GM19238 (cell line): Measurements from ENCODE around the gene RAP2B.
"Not testable (repeated sequence)": the region's sequence is repeated elsewhere in the genome, so short reads cannot be mapped to it uniquely, and the experiment has no call there.

Source experiments
- DNase-seq: peaks from one replicate; pipeline ENCODE4 v3.0.0; 2011; ENCODE audit warnings: low spot score; ENCODE audit not compliant: insufficient read length

RAP2B gene

DNA sequence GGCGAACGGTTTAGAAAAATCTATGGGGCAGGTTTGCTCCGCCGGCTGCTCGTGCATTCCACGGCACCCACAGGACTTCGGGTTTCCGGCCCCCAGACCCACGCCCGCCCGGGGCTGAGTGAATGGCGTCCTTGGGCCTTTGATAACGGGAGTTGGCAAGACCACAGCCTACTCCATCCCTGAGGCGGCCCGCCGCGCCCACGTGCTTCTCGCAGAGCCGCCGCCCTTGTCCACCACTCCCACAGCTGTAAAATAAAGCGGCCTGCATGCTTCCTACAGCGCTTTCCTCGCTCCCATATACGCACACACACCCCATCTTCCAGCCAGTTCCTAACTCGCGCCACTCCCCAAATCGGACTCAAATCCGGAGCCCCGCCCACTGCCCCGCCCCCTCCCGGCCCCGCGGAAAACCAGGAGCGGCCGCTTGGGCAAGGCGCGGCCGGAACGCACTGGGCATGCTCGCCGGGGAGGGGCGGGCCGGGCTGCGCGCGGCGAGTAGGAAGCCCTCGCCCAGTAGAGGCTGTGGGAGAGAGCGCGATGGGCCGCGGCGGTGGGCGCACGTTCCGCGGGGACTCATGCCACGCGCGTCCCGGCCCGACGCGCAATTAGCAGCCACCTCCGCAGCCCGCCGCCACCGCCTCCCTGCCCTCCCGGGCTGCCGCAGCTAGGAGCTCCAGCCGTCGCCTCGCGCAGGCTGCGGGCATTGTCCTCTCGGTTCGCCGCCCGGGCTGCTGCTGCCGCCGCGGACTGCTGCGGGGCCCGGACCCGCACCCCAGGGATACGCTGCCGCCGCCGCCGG lies at the start of gene RAP2B:
Gene RAP2B, plus strand, starts transcription at position 513 of the 799 bp plus-strand sequence. CDS start 468 bp downstream, outside the sequence.
- DNase-seq, result peak; percentile 81

- no peak for DNase-seq
These were observed 48.5 kb upstream of the RAP2B start for GRCh38 chr3:153113541-153113940.

DNA sequence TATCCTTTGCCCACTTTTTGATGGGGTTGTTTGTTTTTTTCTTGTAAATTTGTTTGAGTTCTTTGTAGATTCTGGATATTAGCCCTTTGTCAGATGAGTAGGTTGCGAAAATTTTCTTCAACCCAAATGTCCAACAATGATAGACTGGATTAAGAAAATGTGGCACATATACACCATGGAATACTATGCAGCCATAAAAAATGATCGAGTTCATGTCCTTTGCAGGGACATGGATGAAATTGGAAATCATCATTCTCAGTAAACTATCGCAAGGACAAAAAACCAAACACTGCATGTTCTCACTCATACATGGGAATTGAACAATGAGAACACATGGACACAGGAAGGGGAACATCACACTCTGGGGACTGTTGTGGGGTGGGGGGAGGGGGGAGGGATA lies 47.8 kb upstream of the RAP2B start:
- not testable (repeated sequence) for DNase-seq

DNA sequence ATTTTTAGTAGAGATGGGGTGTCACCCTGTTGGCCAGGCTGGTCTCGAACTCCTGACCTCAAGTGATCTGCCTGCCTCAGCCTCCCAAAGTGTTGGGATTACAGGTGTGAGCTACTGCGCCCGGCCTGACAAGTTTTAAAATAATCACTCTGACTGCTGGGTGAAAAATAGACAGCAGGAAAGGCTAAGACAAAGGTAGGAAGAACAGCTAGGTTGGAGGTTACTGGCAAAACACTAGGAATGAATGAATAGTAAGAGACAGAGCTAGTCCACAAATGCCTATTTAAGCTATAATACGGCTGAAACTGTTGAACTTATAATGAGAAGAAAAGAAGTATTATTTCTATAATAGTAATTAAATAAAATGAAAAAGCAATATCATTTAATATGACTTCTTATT lies 46.7 kb upstream of the RAP2B start:
- DNase-seq, result no peak

GRCh38 chr3:153127788-153128187 lies 34.2 kb upstream of the RAP2B start:
- no peak for DNase-seq

- DNase-seq, result no peak
These were observed 32.6 kb upstream of the RAP2B start for GRCh38 chr3:153129426-153129825.

DNA sequence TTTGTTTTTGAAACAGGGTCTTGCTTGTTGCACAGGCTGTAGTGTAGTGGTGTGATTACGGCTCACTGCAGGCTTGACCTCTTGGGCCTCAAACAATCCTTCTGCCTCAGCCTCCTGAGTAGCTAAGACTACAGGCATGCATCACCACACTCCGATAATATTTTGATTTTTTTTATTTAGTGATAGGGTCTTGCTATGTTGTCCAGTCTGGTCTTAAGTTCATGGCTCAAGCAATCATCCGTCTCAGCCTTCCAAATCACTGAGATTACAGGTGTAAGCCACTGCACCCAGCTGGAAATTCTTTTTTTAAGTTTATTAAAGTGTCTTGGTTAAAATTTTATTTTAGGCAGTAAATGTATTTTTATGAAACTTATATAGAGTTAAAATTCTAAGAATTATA lies 32.2 kb upstream of the RAP2B start:
- DNase-seq, result no peak

- no peak for DNase-seq
These were observed 31.6 kb upstream of the RAP2B start for GRCh38 chr3:153130312-153130977.

GRCh38 chr3:153137626-153138025 lies 24.4 kb upstream of the RAP2B start:
- DNase-seq, result no peak

- no peak for DNase-seq
These were observed 23.5 kb upstream of the RAP2B start for GRCh38 chr3:153138276-153139210.

GRCh38 chr3:153142961-153143360 lies 19.1 kb upstream of the RAP2B start:
- no peak for DNase-seq

GRCh38 chr3:153144071-153144470 lies 18.0 kb upstream of the RAP2B start:
- DNase-seq, result no peak

DNA sequence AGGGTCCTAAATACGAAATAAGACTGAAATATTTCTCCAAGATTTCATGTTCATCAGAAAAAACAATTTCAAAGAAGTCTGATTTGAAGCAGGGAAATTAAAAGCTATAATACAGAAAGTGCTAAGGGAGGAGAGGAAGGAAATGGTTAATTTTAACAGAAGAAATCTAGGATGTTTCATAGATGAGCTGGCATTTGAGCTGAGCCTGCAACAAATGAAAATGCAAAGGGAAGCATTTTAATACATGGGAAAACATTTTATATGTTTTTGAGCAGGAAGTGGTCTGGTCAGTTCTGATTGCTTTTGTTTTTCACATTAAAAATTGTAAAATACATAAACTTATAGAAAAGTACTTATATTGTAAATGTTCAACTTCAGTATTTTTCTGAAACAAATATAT lies 17.2 kb upstream of the RAP2B start:
- DNase-seq, result no peak

GRCh38 chr3:153145454-153145853 lies 16.6 kb upstream of the RAP2B start:
- DNase-seq, result no peak

GRCh38 chr3:153146191-153147053 lies 15.6 kb upstream of the RAP2B start:
- DNase-seq, result no peak

DNA sequence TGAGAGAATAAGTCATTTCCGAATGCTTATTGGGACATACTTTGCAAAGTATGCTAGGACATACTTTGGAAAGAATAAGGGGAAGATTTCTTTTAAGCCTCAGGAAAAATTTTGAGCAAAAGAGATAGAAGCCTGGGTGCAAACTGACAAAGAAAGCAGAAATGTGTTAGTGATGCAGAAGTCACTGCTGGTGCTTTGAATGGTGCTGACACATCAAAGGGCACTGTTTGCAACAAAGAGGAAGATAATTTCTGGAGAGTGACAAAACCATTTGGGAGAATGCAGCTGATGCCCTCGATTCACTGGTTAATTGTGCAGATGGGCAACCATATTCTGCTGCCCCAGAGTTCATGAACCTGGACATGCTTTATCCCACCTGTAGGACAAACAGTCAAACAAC lies 11.0 kb upstream of the RAP2B start:
- no peak for DNase-seq

DNA sequence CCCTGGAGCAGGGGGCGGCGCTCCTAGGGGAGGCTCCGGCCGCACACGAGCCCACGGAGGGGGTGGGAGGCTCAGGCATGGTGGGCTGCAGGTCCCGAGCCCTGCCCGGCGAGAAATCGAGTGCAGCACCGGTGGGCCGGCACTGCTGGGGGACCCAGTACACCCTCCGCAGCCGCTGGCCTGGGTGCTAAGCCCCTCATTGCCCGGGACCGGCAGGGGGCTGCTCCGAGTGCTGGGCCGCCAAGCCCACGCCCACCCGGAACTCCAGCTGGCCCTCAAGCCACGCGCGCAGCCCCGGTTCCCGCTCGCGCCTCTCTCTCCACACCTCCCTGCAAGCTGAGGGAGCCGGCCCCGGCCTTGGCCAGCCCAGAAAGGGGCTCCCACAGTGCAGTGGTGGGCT lies 6.2 kb upstream of the RAP2B start:
- not testable (repeated sequence) for DNase-seq

DNA sequence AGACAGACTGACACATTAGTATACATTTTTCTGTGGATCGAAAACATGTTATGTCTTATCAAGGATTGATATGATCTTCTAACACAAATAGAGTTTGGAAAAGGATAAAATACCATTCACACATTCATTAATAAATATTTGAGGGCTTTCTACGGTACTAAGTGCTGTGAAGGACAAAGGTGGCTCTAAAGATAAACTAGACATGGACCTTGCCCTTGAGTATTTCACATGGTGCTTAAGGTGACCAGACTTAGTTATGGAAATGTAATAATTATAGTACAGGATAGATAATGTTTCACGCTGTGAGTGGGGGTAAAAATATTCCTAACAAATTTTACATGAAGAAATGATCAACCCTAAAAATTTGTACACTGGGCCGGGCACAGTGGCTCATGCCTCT lies 3.8 kb upstream of the RAP2B start:
- no peak for DNase-seq

- no peak for DNase-seq
These were observed 2.9 kb upstream of the RAP2B start for GRCh38 chr3:153158961-153159735.

GRCh38 chr3:153159771-153160397 lies 2.1 kb upstream of the RAP2B start:
- DNase-seq, result no peak
